Bronchial epithelial cell (primary cell): Measurements from ENCODE around the gene TSPAN18. TPM values are rescaled to one million over a fixed set of nuclear protein-coding genes. Genes with fewer than 3 reads are reported as not detected.

ENCODE experiments used
- DNase-seq: peaks from one replicate; pipeline ENCODE4 v3.0.0-alpha.2; 2010; ENCODE audit warnings: low read depth
- FAIRE-seq: peaks from 2 replicates; lab custom pipeline; 2011; peaks lifted over from hg19 to GRCh38; lab: Jason Lieb, UNC
- H3K27me3 ChIP-seq: 2 replicates; pipeline ENCODE4 v1.5.1; 2011; ENCODE audit warnings: low read length; ENCODE audit not compliant: control insufficient read depth, insufficient read depth
- H3K36me3 ChIP-seq: 2 replicates; pipeline ENCODE4 v1.5.1; 2011; ENCODE audit warnings: low read length; ENCODE audit not compliant: control insufficient read depth, insufficient read depth
- H3K4me3 ChIP-seq: 2 replicates; pipeline ENCODE4 v1.5.1; 2011; ENCODE audit warnings: mild to moderate bottlenecking, low read depth, low read length, control low read depth
- CTCF ChIP-seq: IDR thresholded peaks from 2 replicates; pipeline ENCODE4 v1.5.1; 2011; ENCODE audit warnings: mild to moderate bottlenecking, moderate library complexity, low read length, control low read depth, inconsistent platforms; ENCODE audit not compliant: insufficient read depth, severe bottlenecking
- total RNA-seq: library from RNA; depleted of rRNA; stranded (reverse); fragments of >200 nt; gene quantifications from 2 replicates; pipeline ENCODE4 v1.2.1, GENCODE V29; 2014

Gene TSPAN18
- total RNA-seq, 1 donor from 2014 or later = not detected

- no peak for TF ChIP-seq CTCF
- Histone ChIP-seq H3K4me3 (no peak overlapping the region), H3K36me3 (no peaks in the 10 kb centered on the region), H3K27me3 (peaks cover 14% of the 10 kb centered on the region)
- DNase-seq = no peak
- no peak for FAIRE-seq
Observed at GRCh38 chr11:44954051-44954906, 227.5 kb downstream of the TSPAN18 start.

GRCh38 chr11:44955015-44955738, 228.4 kb downstream of the TSPAN18 start:
- H3K27me3 ChIP-seq = peaks cover 12% of the 10 kb centered on the region
- FAIRE-seq (peak; percentile 84), DNase-seq (peak; percentile 60)
- TF ChIP-seq CTCF = no peak
- H3K36me3 ChIP-seq = no peaks in the 10 kb centered on the region
- H3K4me3 ChIP-seq = no peak overlapping the region

GRCh38 chr11:44957040-44957515, 230.3 kb downstream of the TSPAN18 start:
- Histone ChIP-seq H3K27me3 (peaks cover 12% of the 10 kb centered on the region), H3K36me3 (no peaks in the 10 kb centered on the region), H3K4me3 (no peak overlapping the region)
- no peak for TF ChIP-seq CTCF
- DNase-seq = no peak
- FAIRE-seq = no peak

GRCh38 chr11:44957776-44958564, 231.2 kb downstream of the TSPAN18 start:
- Histone ChIP-seq H3K36me3 (no peaks in the 10 kb centered on the region), H3K4me3 (no peak overlapping the region), H3K27me3 (peaks cover 12% of the 10 kb centered on the region)
- DNase-seq = no peak
- no peak for FAIRE-seq
- TF ChIP-seq CTCF = no peak

GRCh38 chr11:44959064-44959463, 232.3 kb downstream of the TSPAN18 start:
- Histone ChIP-seq H3K27me3 (peaks cover 14% of the 10 kb centered on the region), H3K36me3 (no peaks in the 10 kb centered on the region), H3K4me3 (no peak overlapping the region)
- no peak for TF ChIP-seq CTCF
- DNase-seq (no peak), FAIRE-seq (no peak)
